Ishikawa (cell line): Measurements from ENCODE around the gene BCL2L1.
A peak's percentile ranks its signal among the peaks of the same experiment; 100 is the strongest.

Experiments
- CEBPB ChIP-seq: IDR thresholded peaks from 2 replicates; pipeline ENCODE4 v1.6.1; 2012
- CREB1 ChIP-seq: IDR thresholded peaks from 2 replicates; pipeline ENCODE4 v1.6.1; 2012; ENCODE audit warnings: low read depth
- EGR1 ChIP-seq: IDR thresholded peaks from 2 replicates; pipeline ENCODE4 v1.6.1; 2012
- EP300 ChIP-seq: IDR thresholded peaks from 2 replicates; pipeline ENCODE4 v1.6.1; 2012; ENCODE audit warnings: borderline replicate concordance
- FOXM1 ChIP-seq: IDR thresholded peaks from 2 replicates; pipeline ENCODE4 v1.6.1; 2012; ENCODE audit warnings: low read depth, borderline replicate concordance
- NFIC ChIP-seq: IDR thresholded peaks from 2 replicates; pipeline ENCODE4 v1.6.1; 2012
- RAD21 ChIP-seq: IDR thresholded peaks from 2 replicates; pipeline ENCODE4 v1.6.1; 2012; ENCODE audit warnings: low read depth
- REST ChIP-seq: IDR thresholded peaks from 2 replicates; pipeline ENCODE4 v1.6.1; 2012; ENCODE audit warnings: low read depth, mild to moderate bottlenecking
- TAF1 ChIP-seq: IDR thresholded peaks from 2 replicates; pipeline ENCODE4 v1.6.1; 2012; ENCODE audit warnings: low read depth, mild to moderate bottlenecking
- TCF12 ChIP-seq: IDR thresholded peaks from 2 replicates; pipeline ENCODE4 v1.6.1; 2012; ENCODE audit warnings: low read depth
- TEAD4 ChIP-seq: IDR thresholded peaks from 2 replicates; pipeline ENCODE4 v1.6.1; 2012
- YY1 ChIP-seq: IDR thresholded peaks from 2 replicates; pipeline ENCODE4 v1.6.1; 2012; ENCODE audit warnings: low read depth
- ZBTB7A ChIP-seq: IDR thresholded peaks from 2 replicates; pipeline ENCODE4 v1.6.1; 2012; ENCODE audit warnings: low read depth
- TF ChIP-seq, protein P1 (sequence below): IDR thresholded peaks from 2 replicates; pipeline ENCODE4 v1.6.1; 2012
- TF ChIP-seq, protein P2 (sequence below): IDR thresholded peaks from 2 replicates; pipeline ENCODE4 v1.6.1; 2012

BCL2L1 gene

GRCh38 chr20:31695849-31696804 lies 26.5 kb downstream of the BCL2L1 start:
- TF ChIP-seq EP300 (peak; percentile 96), NFIC (peak; percentile 87), RAD21 (0 out of 2 replicates have a peak, but pooled peaks have one; percentile 7), TCF12 (peak; percentile 95), TAF1 (no peak), REST (no peak), TEAD4 (peak; percentile 92), FOXM1 (peak; percentile 95), CEBPB (peak; percentile 67), CREB1 (no peak), YY1 (0 out of 2 replicates have a peak, but pooled peaks have one; percentile 24), ZBTB7A (no peak), EGR1 (no peak)
- TF ChIP-seq, protein P1, sequence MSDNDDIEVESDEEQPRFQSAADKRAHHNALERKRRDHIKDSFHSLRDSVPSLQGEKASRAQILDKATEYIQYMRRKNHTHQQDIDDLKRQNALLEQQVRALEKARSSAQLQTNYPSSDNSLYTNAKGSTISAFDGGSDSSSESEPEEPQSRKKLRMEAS: peak; percentile 42; the same call in 1 of the 2 replicates
- TF ChIP-seq, protein P2, sequence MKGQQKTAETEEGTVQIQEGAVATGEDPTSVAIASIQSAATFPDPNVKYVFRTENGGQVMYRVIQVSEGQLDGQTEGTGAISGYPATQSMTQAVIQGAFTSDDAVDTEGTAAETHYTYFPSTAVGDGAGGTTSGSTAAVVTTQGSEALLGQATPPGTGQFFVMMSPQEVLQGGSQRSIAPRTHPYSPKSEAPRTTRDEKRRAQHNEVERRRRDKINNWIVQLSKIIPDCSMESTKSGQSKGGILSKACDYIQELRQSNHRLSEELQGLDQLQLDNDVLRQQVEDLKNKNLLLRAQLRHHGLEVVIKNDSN: no peak

DNA sequence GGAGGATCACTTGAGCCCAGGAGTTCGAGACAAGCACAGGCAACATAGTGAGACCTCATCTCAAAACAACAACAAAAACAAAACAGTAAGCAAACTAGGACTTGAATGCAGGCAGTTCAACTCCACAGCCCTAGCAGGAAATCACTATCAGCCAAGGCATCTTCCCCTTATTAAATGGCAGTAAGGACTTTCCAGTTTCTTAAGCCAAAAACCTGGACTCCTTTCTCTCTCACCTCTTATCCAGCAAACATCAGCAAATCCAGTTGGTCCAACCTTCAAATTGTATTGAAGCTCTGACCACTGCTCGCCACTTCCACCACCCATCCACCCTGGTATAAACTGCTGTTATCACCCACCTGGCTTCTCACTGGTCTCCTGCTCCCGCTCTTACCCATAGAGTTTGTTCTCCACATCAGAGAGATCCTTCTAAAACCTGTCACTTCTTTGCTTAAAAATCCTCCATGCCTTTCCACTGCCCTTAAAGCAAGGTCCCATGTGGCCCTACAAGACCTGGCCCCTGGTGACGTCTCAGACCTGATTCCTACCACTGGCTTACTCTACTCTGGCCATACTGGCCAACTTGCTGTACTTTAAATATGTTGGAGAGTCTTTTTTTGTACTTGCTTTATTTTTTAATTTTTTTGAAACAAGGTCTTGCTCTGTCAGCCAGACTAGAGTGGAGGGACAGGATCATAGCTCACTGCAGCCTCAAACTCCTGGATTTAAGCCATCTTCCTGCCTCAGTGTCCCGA lies 27.6 kb downstream of the BCL2L1 start:
- TF ChIP-seq, protein P1: no peak
- TF ChIP-seq CEBPB: no peak
- TF ChIP-seq EP300: no peak
- no peak for TF ChIP-seq EGR1
- no peak for TF ChIP-seq TAF1
- no peak for TF ChIP-seq NFIC
- TF ChIP-seq ZBTB7A: no peak

DNA sequence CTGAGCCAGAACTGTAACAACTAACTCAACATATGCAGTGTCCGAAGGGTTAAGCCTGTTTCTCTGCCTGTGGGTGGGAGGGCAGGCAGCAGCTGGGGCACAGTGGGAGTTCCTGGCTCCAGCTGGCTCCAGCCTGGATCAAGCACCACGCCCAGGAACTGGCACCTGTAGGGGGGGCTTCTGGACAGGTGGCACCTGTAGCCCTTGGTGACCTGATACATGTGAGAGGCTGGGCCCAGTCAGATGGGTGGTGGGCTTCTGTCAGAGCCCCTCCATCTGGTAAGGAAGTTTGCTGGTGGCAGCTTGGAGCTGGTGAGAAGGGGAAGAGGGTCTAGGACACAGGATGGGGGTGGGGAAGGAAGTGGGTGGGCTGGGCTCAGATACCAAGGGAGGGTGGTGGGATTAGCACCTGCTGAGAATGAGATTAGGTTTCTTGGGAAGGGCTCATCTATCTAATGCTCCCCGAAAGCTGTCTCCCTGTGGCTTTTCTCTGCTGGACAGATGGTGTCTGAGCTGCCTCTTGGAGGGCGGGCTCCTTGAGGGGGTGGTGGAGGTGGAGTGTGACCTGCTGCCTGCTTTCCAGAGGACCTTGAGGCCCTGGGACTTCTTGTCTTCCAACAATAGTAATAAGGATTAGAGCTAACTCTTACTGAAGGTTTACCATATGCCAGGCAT lies 28.5 kb downstream of the BCL2L1 start:
- TF ChIP-seq EGR1 (peak; percentile 79), EP300 (peak; percentile 96), RAD21 (0 out of 2 replicates have a peak, but pooled peaks have one; percentile 14), TEAD4 (peak; percentile 80), REST (no peak), YY1 (peak; percentile 49; the same call in 1 of the 2 replicates), FOXM1 (peak; percentile 94), TAF1 (no peak), ZBTB7A (peak; percentile 99), NFIC (peak; percentile 89), CEBPB (0 out of 2 replicates have a peak, but pooled peaks have one; percentile 14), CREB1 (no peak), TCF12 (peak; percentile 99)
- TF ChIP-seq, protein P2: no peak
- TF ChIP-seq, protein P1: peak; percentile 56; the same call in 1 of the 2 replicates

DNA sequence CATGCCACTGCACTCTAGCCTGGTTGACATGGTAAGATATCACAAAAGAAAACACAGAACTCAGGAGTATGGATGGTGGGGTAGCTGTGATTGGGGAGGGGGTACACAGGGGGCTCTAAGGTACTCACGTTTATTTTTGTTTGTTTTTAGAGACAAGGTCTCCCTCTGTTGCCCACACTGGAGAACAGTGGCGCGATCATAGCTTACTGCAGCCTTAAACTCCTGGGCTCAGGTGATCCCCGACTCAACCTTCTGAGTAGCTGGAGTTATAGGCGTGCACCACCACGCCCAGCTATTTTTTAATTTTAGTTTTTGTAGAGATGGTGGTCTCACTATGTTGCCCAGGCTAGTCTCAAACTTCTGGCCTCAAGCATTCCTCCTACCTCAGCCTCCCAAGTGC lies 29.3 kb downstream of the BCL2L1 start:
- TF ChIP-seq FOXM1 (no peak), TEAD4 (no peak), TCF12 (no peak), EGR1 (no peak), CEBPB (no peak), ZBTB7A (no peak), CREB1 (no peak), NFIC (no peak), YY1 (no peak), REST (no peak), TAF1 (no peak), EP300 (no peak), RAD21 (no peak)
- TF ChIP-seq, protein P1: no peak
- TF ChIP-seq, protein P2: no peak
